ENCODE data around the gene THSD4.

- TF ChIP-seq CTCF (IDR thresholded peaks at IDR 0.05; ENCODE audit: low read depth, low read length) (no peak), EZH2phosphoT487 (IDR thresholded peaks at IDR 0.05; ENCODE audit: low read depth) (no peak)
Measured at GRCh38 chr15:71496336-71496955, 381.2 kb downstream of the THSD4 start.

Measured in OCI-LY3 (cell line).